HepG2 (cell line): ENCODE results near the gene FITM1. TPM values are rescaled to one million over a fixed set of nuclear protein-coding genes. Genes with fewer than 3 reads are reported as not detected.

Source experiments
- ATF4 ChIP-seq, 2 experiments: fragments of 450-650 bp in 1 of 2; sonication (generic) in 1 of 2; formaldehyde crosslinking; IDR thresholded peaks; 2 replicates each; pipeline versions ENCODE4 v1.5.0 to v1.8.0; 2020 to 2022; ENCODE audit warnings: mild to moderate bottlenecking in 1 of 2, missing genetic modification reagents in 1 of 2
- CEBPB ChIP-seq: IDR thresholded peaks from 2 replicates; pipeline ENCODE4 v1.6.1; 2011; ENCODE audit warnings: low read depth, low read length, improper control_type of control experiment, borderline replicate concordance
- CSRNP2 ChIP-seq: sonication (generic); formaldehyde crosslinking; conservative IDR thresholded peaks from 2 replicates; pipeline ENCODE4 v1.8.0; 2022; ENCODE audit warnings: low read depth, missing genetic modification reagents
- ELF1 ChIP-seq: sonication (generic); formaldehyde crosslinking; IDR thresholded peaks from 2 replicates; pipeline ENCODE4 v1.4.0; 2020; ENCODE audit warnings: missing genetic modification reagents
- ETS1 ChIP-seq: sonication (generic); formaldehyde crosslinking; IDR thresholded peaks from 2 replicates; pipeline ENCODE4 v1.4.0; 2020; ENCODE audit warnings: missing genetic modification reagents
- FOXM1 ChIP-seq: sonication (generic); formaldehyde crosslinking; IDR thresholded peaks from 2 replicates; pipeline ENCODE4 v1.5.0; 2020; ENCODE audit warnings: missing genetic modification reagents
- GTF3A ChIP-seq: sonication (generic); formaldehyde crosslinking; conservative IDR thresholded peaks from 2 replicates; pipeline ENCODE4 v1.4.0; 2020; ENCODE audit warnings: mild to moderate bottlenecking, missing genetic modification reagents
- HHEX ChIP-seq: IDR thresholded peaks from 2 replicates; pipeline ENCODE4 v1.6.1; 2016; ENCODE audit warnings: control low read depth
- NFYB ChIP-seq: sonication (generic); formaldehyde crosslinking; IDR thresholded peaks from 2 replicates; pipeline ENCODE4 v1.4.0; 2020; ENCODE audit warnings: missing genetic modification reagents
- NKX3-1 ChIP-seq: sonication (generic); formaldehyde crosslinking; IDR thresholded peaks from 2 replicates; pipeline ENCODE4 v1.5.0; 2020; ENCODE audit warnings: missing genetic modification reagents
- RFXANK ChIP-seq: IDR thresholded peaks from 2 replicates; pipeline ENCODE4 v1.6.1; 2016
- SIN3A ChIP-seq: IDR thresholded peaks from 2 replicates; pipeline ENCODE4 v1.6.1; 2011; ENCODE audit warnings: low read depth, mild to moderate bottlenecking, control low read depth, low read length, borderline replicate concordance
- SMAD3 ChIP-seq: sonication (generic); formaldehyde crosslinking; IDR thresholded peaks from 2 replicates; pipeline ENCODE4 v1.4.0; 2020; ENCODE audit warnings: missing genetic modification reagents
- SOX5 ChIP-seq: IDR thresholded peaks from 2 replicates; pipeline ENCODE4 v1.6.1; 2016; ENCODE audit warnings: borderline replicate concordance
- SP1 ChIP-seq, 2 experiments: fragments of 450-650 bp in 1 of 2; sonication (generic) in 1 of 2; formaldehyde crosslinking in 1 of 2; IDR thresholded peaks; 2 replicates each; pipeline versions ENCODE4 v1.4.0 to v1.6.1; 2016 to 2020; ENCODE audit warnings: missing genetic modification reagents in 1 of 2
- SRSF1 ChIP-seq: fragments of 200-400 bp; formaldehyde crosslinking; optimal IDR thresholded peaks from 2 replicates; pipeline ENCODE3; 2017; ENCODE audit warnings: mild to moderate bottlenecking, low read depth, low read length, moderate library complexity
- SYNCRIP ChIP-seq: fragments of 200-400 bp; formaldehyde crosslinking; IDR thresholded peaks from 2 replicates; pipeline ENCODE4 v1.6.1; 2018; ENCODE audit warnings: mild to moderate bottlenecking, low read depth, low read length; ENCODE audit not compliant: insufficient read depth
- ZBTB26 ChIP-seq: IDR thresholded peaks from 2 replicates; pipeline ENCODE4 v1.6.1; 2016; ENCODE audit warnings: missing compliant biosample characterization, missing genetic modification reagents, borderline replicate concordance
- ZNF101 ChIP-seq: sonication (generic); formaldehyde crosslinking; IDR thresholded peaks from 2 replicates; pipeline ENCODE4 v1.4.0; 2020; ENCODE audit warnings: mild to moderate bottlenecking, low read depth, missing genetic modification reagents, borderline replicate concordance
- ZNF160 ChIP-seq: sonication (generic); formaldehyde crosslinking; IDR thresholded peaks from 2 replicates; pipeline ENCODE4 v1.8.0; 2022; ENCODE audit warnings: mild to moderate bottlenecking, inconsistent platforms, missing genetic modification reagents
- ZNF180 ChIP-seq: sonication (generic); formaldehyde crosslinking; IDR thresholded peaks from 2 replicates; pipeline ENCODE4 v1.4.0; 2020; ENCODE audit warnings: low read depth, missing genetic modification reagents, borderline replicate concordance
- ZNF558 ChIP-seq: sonication (generic); formaldehyde crosslinking; IDR thresholded peaks from 2 replicates; pipeline ENCODE4 v1.9.0; 2022; ENCODE audit warnings: mild to moderate bottlenecking, missing genetic modification reagents, borderline replicate concordance
- ZNF670 ChIP-seq: sonication (generic); formaldehyde crosslinking; IDR thresholded peaks from 2 replicates; pipeline ENCODE4 v1.8.0; 2022; ENCODE audit warnings: mild to moderate bottlenecking, missing genetic modification reagents, borderline replicate concordance
- ZNF776 ChIP-seq: sonication (generic); formaldehyde crosslinking; IDR thresholded peaks from 2 replicates; pipeline ENCODE4 v1.4.0; 2020; ENCODE audit warnings: mild to moderate bottlenecking, missing genetic modification reagents
- ZNF792 ChIP-seq: IDR thresholded peaks from 2 replicates; pipeline ENCODE4 v1.6.1; 2016
- ZSCAN20 ChIP-seq: sonication (generic); formaldehyde crosslinking; IDR thresholded peaks from 2 replicates; pipeline ENCODE4 v1.4.0; 2020; ENCODE audit warnings: missing genetic modification reagents, mild to moderate bottlenecking, borderline replicate concordance
- polyA plus RNA-seq, 8 experiments: library from polyadenylated mRNA; depleted of rRNA in 3 of 8; stranded (reverse) in 7 of 8; unstranded in 1 of 8; fragments of >200 nt; fragmentation: Illumina TruSeq in 4 of 8; extraction: Trizol in 4 of 8; gene quantifications; 2 replicates each; pipeline versions ENCODE4 v1.2.1 to v1.2.3, GENCODE V29; 2011 to 2016; ENCODE audit warnings: low read depth in 4 of 8, missing spikeins in 1 of 8, mixed read lengths in 1 of 8; ENCODE audit not compliant: insufficient read depth in 1 of 8
- total RNA-seq, 5 experiments: library from RNA; depleted of rRNA; stranded (reverse); fragments of >200 nt; fragmentation: Illumina TruSeq; extraction: Trizol; gene quantifications; 2 replicates each; pipeline ENCODE4 v1.2.3, GENCODE V29; 2016; ENCODE audit warnings: low read depth in 1 of 5

FITM1 gene
- total and polyA plus RNA-seq, 2 of the 13 experiments (the other 11 are each of a cell fraction or from before 2014, with no cell fraction given), result 2.7 to 5.8 TPM

- TF ChIP-seq ZNF558 (CRISPR knock-in tag), result no peak
- no peak for TF ChIP-seq FOXM1
- TF ChIP-seq ZSCAN20 (CRISPR knock-in tag), result peak; percentile 89; the same call in 1 of the 2 replicates
- no peak; the same call in 1 of the 2 replicates for TF ChIP-seq GTF3A
- TF ChIP-seq SMAD3 (CRISPR knock-in tag), result peak; percentile 29; the same call in 1 of the 2 replicates
- no peak for TF ChIP-seq SP1 (IDR thresholded peaks at IDR 0.05)
- TF ChIP-seq SP1 (CRISPR knock-in tag; IDR thresholded peaks at IDR 0.05), result peak; percentile 93
- TF ChIP-seq CEBPB, result no peak
- no peak for TF ChIP-seq ZNF160
- TF ChIP-seq ZNF792 (CRISPR knock-in tag), result no peak; the same call in 1 of the 2 replicates
- TF ChIP-seq NKX3-1 (CRISPR knock-in tag), result peak; percentile 56
- peak; percentile 19; the same call in 1 of the 2 replicates for TF ChIP-seq ETS1 (CRISPR knock-in tag)
- no peak; the same call in 1 of the 2 replicates for TF ChIP-seq ZNF101
- TF ChIP-seq ZNF776, result 0 out of 2 replicates have a peak, but pooled peaks have one; percentile 22
- no peak for TF ChIP-seq RFXANK
- peak; percentile 91 for TF ChIP-seq NFYB (CRISPR knock-in tag)
- TF ChIP-seq SYNCRIP, result no peak
- TF ChIP-seq SRSF1, result peak; percentile 85
- 0 out of 2 replicates have a peak, but pooled peaks have one; percentile 46 for TF ChIP-seq HHEX (CRISPR knock-in tag)
- TF ChIP-seq SOX5 (CRISPR knock-in tag), result peak; percentile 7
- no peak for TF ChIP-seq ZNF670 (CRISPR knock-in tag)
- peak; percentile 74; the same call in 1 of the 2 replicates for TF ChIP-seq ZNF180 (CRISPR knock-in tag)
- peak; percentile 90 for TF ChIP-seq ELF1 (CRISPR knock-in tag)
- TF ChIP-seq ATF4 (CRISPR knock-in tag; IDR thresholded peaks at IDR 0.05), result no peak
- peak; percentile 88; the same call in 1 of the 2 replicates for TF ChIP-seq SIN3A
- no peak; the same call in 1 of the 2 replicates for TF ChIP-seq ZBTB26 (CRISPR knock-in tag)
- TF ChIP-seq CSRNP2, result no peak
Observed at GRCh38 chr14:24146978-24147760, 16.7 kb downstream of the FITM1 start, which contains the start of gene RNF31 (continued).
